Measurements from ENCODE around the gene ARHGAP32. TPM values are rescaled to one million over a fixed set of nuclear protein-coding genes. Genes with fewer than 3 reads are reported as not detected.

ARHGAP32 gene
- total and polyA plus RNA-seq, 5 donors from 2014 or later, result 0.76 to 4.6 (median 1.1) TPM

- no peak overlapping the region for H3K4me3 ChIP-seq (ENCODE audit: low read depth, low read length)
- H3K27me3 ChIP-seq (ENCODE audit: control insufficient read depth, insufficient read depth, low read length), result peaks cover 2% of the 10 kb centered on the region
- no peak overlapping the region for H3K27ac ChIP-seq (ENCODE audit: insufficient read depth, low read length, poor library complexity, severe bottlenecking)
- no peak overlapping the region for H3K4me3 Mint-ChIP-seq
- peak overlapping the region in 2 of 3 donors; percentile 15 to 64 for H3K27ac Mint-ChIP-seq
- peaks cover 4 to 29% (median 18%) of the 10 kb centered on the region in 4 donors for H3K4me1 Mint-ChIP-seq
- H3K4me1 ChIP-seq (ENCODE audit: control insufficient read depth, insufficient read depth, low read length, poor library complexity, severe bottlenecking), result peaks cover 18% of the 10 kb centered on the region
- peaks cover 0 to 1% (median 0%) of the 10 kb centered on the region in 7 donors for H3K9me3 Mint-ChIP-seq
- DNase-seq, result peak in 1 of 3 donors; percentile 37
- no peak for ATAC-seq (ENCODE audit: low read depth in 2 of 2)
- H3K9me3 ChIP-seq (ENCODE audit: control insufficient read depth in 2 of 2, low read length in 2 of 2), result no peaks in the 10 kb centered on the region
- H3K36me3 Mint-ChIP-seq, result no peaks in the 10 kb centered on the region
- peaks cover 2% of the 10 kb centered on the region for H3K27me3 Mint-ChIP-seq
- H3K36me3 ChIP-seq (ENCODE audit: control insufficient read depth, insufficient read depth, low read length), result no peaks in the 10 kb centered on the region
Observed at GRCh38 chr11:128963744-128964325, 228.3 kb downstream of the ARHGAP32 start.

GRCh38 chr11:128962896-128963295 lies 229.2 kb downstream of the ARHGAP32 start:
- Mint-ChIP-seq H3K4me3 (no peak overlapping the region), H3K27me3 (peaks cover 5% of the 10 kb centered on the region)
- peaks cover 18% of the 10 kb centered on the region for H3K4me1 ChIP-seq (ENCODE audit: control insufficient read depth, insufficient read depth, low read length, poor library complexity, severe bottlenecking)

GRCh38 chr11:128961645-128962044 lies 230.5 kb downstream of the ARHGAP32 start:
- ATAC-seq (ENCODE audit: low read depth in 2 of 2), result no peak
- H3K27ac Mint-ChIP-seq, result no peak overlapping the region

More at GRCh38 chr11:128962896-128963295, 229.2 kb downstream of the ARHGAP32 start:
- H3K36me3 Mint-ChIP-seq, result no peaks in the 10 kb centered on the region
- Histone ChIP-seq H3K4me3 (ENCODE audit: low read depth, low read length) (peak overlapping the region; percentile 8), H3K27ac (ENCODE audit: insufficient read depth, low read length, poor library complexity, severe bottlenecking) (no peak overlapping the region), H3K27me3 (ENCODE audit: control insufficient read depth, insufficient read depth, low read length) (peaks cover 2% of the 10 kb centered on the region), H3K36me3 (ENCODE audit: control insufficient read depth, insufficient read depth, low read length) (no peaks in the 10 kb centered on the region), H3K9me3 (ENCODE audit: control insufficient read depth in 2 of 2, low read length in 2 of 2) (no peaks in the 10 kb centered on the region)
- H3K27ac Mint-ChIP-seq, result no peak overlapping the region
- peaks cover 4 to 29% (median 18%) of the 10 kb centered on the region in 4 donors for H3K4me1 Mint-ChIP-seq
- ATAC-seq (ENCODE audit: low read depth in 2 of 2) (no peak), DNase-seq (no peak)
- peaks cover 0 to 1% (median 0%) of the 10 kb centered on the region in 7 donors for H3K9me3 Mint-ChIP-seq

GRCh38 chr11:128957202-128957482 lies 235.0 kb downstream of the ARHGAP32 start:
- H3K4me1 ChIP-seq (ENCODE audit: control insufficient read depth, insufficient read depth, low read length, poor library complexity, severe bottlenecking), result no peaks in the 10 kb centered on the region
- Mint-ChIP-seq H3K4me1 (no peaks in the 10 kb centered on the region), H3K27me3 (peaks cover 19% of the 10 kb centered on the region)

More at GRCh38 chr11:128961645-128962044, 230.5 kb downstream of the ARHGAP32 start:
- Histone ChIP-seq H3K4me1 (ENCODE audit: control insufficient read depth, insufficient read depth, low read length, poor library complexity, severe bottlenecking) (peaks cover 18% of the 10 kb centered on the region), H3K4me3 (ENCODE audit: low read depth, low read length) (no peak overlapping the region), H3K27me3 (ENCODE audit: control insufficient read depth, insufficient read depth, low read length) (peaks cover 2% of the 10 kb centered on the region), H3K27ac (ENCODE audit: insufficient read depth, low read length, poor library complexity, severe bottlenecking) (no peak overlapping the region), H3K9me3 (ENCODE audit: control insufficient read depth in 2 of 2, low read length in 2 of 2) (no peaks in the 10 kb centered on the region), H3K36me3 (ENCODE audit: control insufficient read depth, insufficient read depth, low read length) (no peaks in the 10 kb centered on the region)
- H3K4me1 Mint-ChIP-seq, result peaks cover 4 to 29% (median 18%) of the 10 kb centered on the region in 4 donors
- DNase-seq, result no peak
- peaks cover 0 to 1% (median 0%) of the 10 kb centered on the region in 7 donors for H3K9me3 Mint-ChIP-seq
- no peak overlapping the region for H3K4me3 Mint-ChIP-seq
- no peaks in the 10 kb centered on the region for H3K36me3 Mint-ChIP-seq
- H3K27me3 Mint-ChIP-seq, result peaks cover 8% of the 10 kb centered on the region

GRCh38 chr11:128956401-128957201 lies 235.5 kb downstream of the ARHGAP32 start:
- DNase-seq, result peak in 2 of 3 donors; percentile 31 to 32
- Histone ChIP-seq H3K27ac (ENCODE audit: insufficient read depth, low read length, poor library complexity, severe bottlenecking) (no peak overlapping the region), H3K4me1 (ENCODE audit: control insufficient read depth, insufficient read depth, low read length, poor library complexity, severe bottlenecking) (no peaks in the 10 kb centered on the region), H3K27me3 (ENCODE audit: control insufficient read depth, insufficient read depth, low read length) (peaks cover 2% of the 10 kb centered on the region), H3K36me3 (ENCODE audit: control insufficient read depth, insufficient read depth, low read length) (no peaks in the 10 kb centered on the region), H3K9me3 (ENCODE audit: control insufficient read depth in 2 of 2, low read length in 2 of 2) (no peaks in the 10 kb centered on the region), H3K4me3 (ENCODE audit: low read depth, low read length) (no peak overlapping the region)
- peak overlapping the region in 1 of 4 donors; percentile 15 for H3K4me3 Mint-ChIP-seq
- peaks cover 22% of the 10 kb centered on the region for H3K27me3 Mint-ChIP-seq
- H3K27ac Mint-ChIP-seq, result no peak overlapping the region
- no peaks in the 10 kb centered on the region for H3K4me1 Mint-ChIP-seq
- no peaks in the 10 kb centered on the region for H3K36me3 Mint-ChIP-seq
- H3K9me3 Mint-ChIP-seq, result no peaks in the 10 kb centered on the region
- no peak for ATAC-seq (ENCODE audit: low read depth in 2 of 2)

More at GRCh38 chr11:128957202-128957482, 235.0 kb downstream of the ARHGAP32 start:
- no peaks in the 10 kb centered on the region for H3K36me3 ChIP-seq (ENCODE audit: control insufficient read depth, insufficient read depth, low read length)
- Mint-ChIP-seq H3K27ac (no peak overlapping the region), H3K36me3 (no peaks in the 10 kb centered on the region), H3K9me3 (no peaks in the 10 kb centered on the region), H3K4me3 (no peak overlapping the region)
- ATAC-seq (ENCODE audit: low read depth in 2 of 2), result no peak
- H3K27me3 ChIP-seq (ENCODE audit: control insufficient read depth, insufficient read depth, low read length), result peaks cover 2% of the 10 kb centered on the region
- no peak for DNase-seq
- H3K4me3 ChIP-seq (ENCODE audit: low read depth, low read length), result no peak overlapping the region
- no peak overlapping the region for H3K27ac ChIP-seq (ENCODE audit: insufficient read depth, low read length, poor library complexity, severe bottlenecking)
- no peaks in the 10 kb centered on the region for H3K9me3 ChIP-seq (ENCODE audit: control insufficient read depth in 2 of 2, low read length in 2 of 2)

- no peaks in the 10 kb centered on the region for H3K4me1 Mint-ChIP-seq
- DNase-seq, result no peak
- Histone ChIP-seq H3K4me3 (ENCODE audit: low read depth, low read length) (no peak overlapping the region), H3K27ac (ENCODE audit: insufficient read depth, low read length, poor library complexity, severe bottlenecking) (no peak overlapping the region), H3K9me3 (ENCODE audit: control insufficient read depth in 2 of 2, low read length in 2 of 2) (no peaks in the 10 kb centered on the region), H3K36me3 (ENCODE audit: control insufficient read depth, insufficient read depth, low read length) (no peaks in the 10 kb centered on the region), H3K4me1 (ENCODE audit: control insufficient read depth, insufficient read depth, low read length, poor library complexity, severe bottlenecking) (no peaks in the 10 kb centered on the region), H3K27me3 (ENCODE audit: control insufficient read depth, insufficient read depth, low read length) (no peaks in the 10 kb centered on the region)
- H3K4me3 Mint-ChIP-seq, result no peak overlapping the region
- no peaks in the 10 kb centered on the region for H3K36me3 Mint-ChIP-seq
- H3K27me3 Mint-ChIP-seq, result peaks cover 25% of the 10 kb centered on the region
- no peak for ATAC-seq (ENCODE audit: low read depth in 2 of 2)
- H3K9me3 Mint-ChIP-seq, result no peaks in the 10 kb centered on the region
- H3K27ac Mint-ChIP-seq, result no peak overlapping the region
Observed at GRCh38 chr11:128955636-128956035, 236.5 kb downstream of the ARHGAP32 start.

- H3K4me1 Mint-ChIP-seq, result no peaks in the 10 kb centered on the region
- no peak for ATAC-seq (ENCODE audit: low read depth in 2 of 2)
- H3K27me3 ChIP-seq (ENCODE audit: control insufficient read depth, insufficient read depth, low read length), result no peaks in the 10 kb centered on the region
- no peak overlapping the region for H3K4me3 ChIP-seq (ENCODE audit: low read depth, low read length)
- no peaks in the 10 kb centered on the region for H3K36me3 Mint-ChIP-seq
- no peaks in the 10 kb centered on the region for H3K9me3 Mint-ChIP-seq
- no peaks in the 10 kb centered on the region for H3K4me1 ChIP-seq (ENCODE audit: control insufficient read depth, insufficient read depth, low read length, poor library complexity, severe bottlenecking)
- H3K36me3 ChIP-seq (ENCODE audit: control insufficient read depth, insufficient read depth, low read length), result no peaks in the 10 kb centered on the region
- H3K4me3 Mint-ChIP-seq, result no peak overlapping the region
- H3K9me3 ChIP-seq (ENCODE audit: control insufficient read depth in 2 of 2, low read length in 2 of 2), result no peaks in the 10 kb centered on the region
- H3K27me3 Mint-ChIP-seq, result peaks cover 38% of the 10 kb centered on the region
- no peak for DNase-seq
- H3K27ac ChIP-seq (ENCODE audit: insufficient read depth, low read length, poor library complexity, severe bottlenecking), result no peak overlapping the region
- no peak overlapping the region for H3K27ac Mint-ChIP-seq
Observed at GRCh38 chr11:128953151-128953550, 239.0 kb downstream of the ARHGAP32 start.

Data from CD4-positive, CD25-positive, alpha-beta regulatory T cell (primary cell).